Measurements from ENCODE around the gene SDSL.
A peak's percentile ranks its signal among the peaks of the same experiment; 100 is the strongest.

SDSL gene

GRCh38 chr12:113422030-113422885, at the start of gene SDSL:
Gene SDSL, plus strand, starts transcription at chr12:113422380. Its CDS starts 5,603 bp downstream, at chr12:113427983.
- peak; percentile 94 for DNase-seq

GRCh38 chr12:113373440-113373839, 48.7 kb upstream of the SDSL start:
- no peak for DNase-seq

GRCh38 chr12:113373969-113374368, 48.2 kb upstream of the SDSL start:
- peak; percentile 29 for DNase-seq

GRCh38 chr12:113374823-113375428, 47.3 kb upstream of the SDSL start:
- DNase-seq = no peak

GRCh38 chr12:113378291-113378690, 43.9 kb upstream of the SDSL start:
- DNase-seq = no peak

- DNase-seq = no peak
Observed at GRCh38 chr12:113381220-113381619, 41.0 kb upstream of the SDSL start.

- DNase-seq = no peak
Observed at GRCh38 chr12:113382206-113382605, 40.0 kb upstream of the SDSL start.

GRCh38 chr12:113384778-113385177, 37.4 kb upstream of the SDSL start:
- no peak for DNase-seq

GRCh38 chr12:113385282-113385882, 36.8 kb upstream of the SDSL start:
- DNase-seq = no peak

- DNase-seq = no peak
Observed at GRCh38 chr12:113386866-113387566, 35.2 kb upstream of the SDSL start.

- DNase-seq = no peak
Observed at GRCh38 chr12:113387631-113388030, 34.5 kb upstream of the SDSL start.

- no peak for DNase-seq
Observed at GRCh38 chr12:113388351-113388750, 33.8 kb upstream of the SDSL start.

- no peak for DNase-seq
Observed at GRCh38 chr12:113390064-113391043, 31.8 kb upstream of the SDSL start.

- no peak for DNase-seq
Observed at GRCh38 chr12:113391145-113391544, 31.0 kb upstream of the SDSL start.

- DNase-seq = no peak
Observed at GRCh38 chr12:113391650-113392337, 30.4 kb upstream of the SDSL start.

- DNase-seq = no peak
Observed at GRCh38 chr12:113392520-113392919, 29.7 kb upstream of the SDSL start.

- peak; percentile 26 for DNase-seq
Observed at GRCh38 chr12:113392988-113393579, 29.1 kb upstream of the SDSL start.

GRCh38 chr12:113393749-113394148, 28.4 kb upstream of the SDSL start:
- DNase-seq = no peak

GRCh38 chr12:113395119-113395518, 27.1 kb upstream of the SDSL start:
- no peak for DNase-seq

GRCh38 chr12:113396200-113396599, 26.0 kb upstream of the SDSL start:
- DNase-seq = no peak
